ENCODE measurements around the gene WNT4.

DNA sequence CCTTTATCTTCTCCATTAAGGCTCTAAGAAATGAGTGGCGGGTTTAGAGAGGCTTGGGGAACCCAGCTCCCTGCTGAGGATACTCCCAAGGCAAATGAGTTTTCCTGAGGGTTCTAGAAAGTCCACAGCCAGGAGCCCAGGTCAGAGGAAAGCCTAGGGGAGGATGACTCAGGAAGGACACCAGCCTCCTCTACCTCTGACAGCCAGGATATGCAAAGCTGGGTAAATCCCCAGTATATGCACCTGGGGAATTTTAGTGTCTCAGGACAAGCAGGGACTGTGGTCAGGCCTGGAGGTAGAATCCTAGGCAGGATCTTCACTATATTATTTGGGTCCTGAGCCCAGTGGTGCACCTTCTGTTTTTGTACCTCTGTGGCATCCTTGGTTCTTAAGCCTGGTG lies 23.5 kb upstream of the WNT4 start:
- TF ChIP-seq, protein P1, sequence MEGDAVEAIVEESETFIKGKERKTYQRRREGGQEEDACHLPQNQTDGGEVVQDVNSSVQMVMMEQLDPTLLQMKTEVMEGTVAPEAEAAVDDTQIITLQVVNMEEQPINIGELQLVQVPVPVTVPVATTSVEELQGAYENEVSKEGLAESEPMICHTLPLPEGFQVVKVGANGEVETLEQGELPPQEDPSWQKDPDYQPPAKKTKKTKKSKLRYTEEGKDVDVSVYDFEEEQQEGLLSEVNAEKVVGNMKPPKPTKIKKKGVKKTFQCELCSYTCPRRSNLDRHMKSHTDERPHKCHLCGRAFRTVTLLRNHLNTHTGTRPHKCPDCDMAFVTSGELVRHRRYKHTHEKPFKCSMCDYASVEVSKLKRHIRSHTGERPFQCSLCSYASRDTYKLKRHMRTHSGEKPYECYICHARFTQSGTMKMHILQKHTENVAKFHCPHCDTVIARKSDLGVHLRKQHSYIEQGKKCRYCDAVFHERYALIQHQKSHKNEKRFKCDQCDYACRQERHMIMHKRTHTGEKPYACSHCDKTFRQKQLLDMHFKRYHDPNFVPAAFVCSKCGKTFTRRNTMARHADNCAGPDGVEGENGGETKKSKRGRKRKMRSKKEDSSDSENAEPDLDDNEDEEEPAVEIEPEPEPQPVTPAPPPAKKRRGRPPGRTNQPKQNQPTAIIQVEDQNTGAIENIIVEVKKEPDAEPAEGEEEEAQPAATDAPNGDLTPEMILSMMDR (IDR thresholded peaks at IDR 0.05 in 4 of 5, conservative IDR thresholded peaks at IDR 0.05 in 1 of 5), result no peak
- no peak for TF ChIP-seq POLR2A (IDR thresholded peaks at IDR 0.05)

Measured in gastrocnemius medialis (tissue), 4 donors.